H1 (cell line): Measurements from ENCODE around the gene TSC22D1. TPM values are rescaled to one million over a fixed set of nuclear protein-coding genes. Genes with fewer than 3 reads are reported as not detected.

Experiments
- CTCF ChIA-PET: fragments of 300-600 bp; sonication (Branson Sonifier 250); formaldehyde crosslinking; loops from one replicate; lab custom pipeline; 2021; ENCODE audit not compliant: partially characterized antibody; lab: Charles Lee
- POLR2A ChIA-PET: fragments of 300-600 bp; sonication (Branson Sonifier 250); formaldehyde crosslinking; loops from one replicate; lab custom pipeline; 2021; ENCODE audit warnings: inconsistent platforms; ENCODE audit not compliant: partially characterized antibody; lab: Charles Lee
- DNase-seq, 2 experiments: peaks; one replicate each; pipeline versions ENCODE4 v3.0.0 to v3.0.0-alpha.2; 2010 to 2022; ENCODE audit warnings: low spot score in 2 of 2, low read depth in 1 of 2, mixed read lengths in 1 of 2
- FAIRE-seq: peaks from 2 replicates; lab custom pipeline; 2011; peaks lifted over from hg19 to GRCh38; lab: Jason Lieb, UNC
- H2AFZ ChIP-seq: 2 replicates; pipeline ENCODE4 v1.8.1; 2012; ENCODE audit warnings: low read length, inconsistent platforms
- H2AK5ac ChIP-seq: 2 replicates; pipeline ENCODE4 v1.6.1; 2013; ENCODE audit warnings: low read depth, low read length
- H2BK120ac ChIP-seq: replicated peaks from 2 replicates; pipeline ENCODE3; 2013; ENCODE audit warnings: low read depth, low read length, inconsistent platforms
- H2BK12ac ChIP-seq: 2 replicates; pipeline ENCODE4 v1.6.1; 2013; ENCODE audit warnings: low read depth, low read length
- H2BK15ac ChIP-seq: 2 replicates; pipeline ENCODE4 v1.6.1; 2013; ENCODE audit warnings: low read length
- H2BK20ac ChIP-seq: 2 replicates; pipeline ENCODE4 v1.6.1; 2013; ENCODE audit warnings: low read length
- H2BK5ac ChIP-seq: 2 replicates; pipeline ENCODE4 v1.6.1; 2013; ENCODE audit warnings: low read depth, low read length
- H3K14ac ChIP-seq: 2 replicates; pipeline ENCODE4 v1.6.1; 2013; ENCODE audit warnings: inconsistent platforms; ENCODE audit not compliant: insufficient read length
- H3K18ac ChIP-seq: 2 replicates; pipeline ENCODE4 v1.6.1; 2013; ENCODE audit warnings: low read length; ENCODE audit errors: extremely low read depth
- H3K23ac ChIP-seq: 2 replicates; pipeline ENCODE4 v1.6.1; 2013; ENCODE audit warnings: inconsistent platforms; ENCODE audit not compliant: insufficient read length
- H3K23me2 ChIP-seq: 2 replicates; pipeline ENCODE4 v1.6.1; 2013; ENCODE audit warnings: low read depth, low read length
- H3K27ac ChIP-seq: 2 replicates; pipeline ENCODE4 v1.6.1; 2011; ENCODE audit warnings: low read depth, low read length, inconsistent platforms
- H3K27me3 ChIP-seq, 4 experiments: replicated peaks in 1 of 4; 1 replicate in 1 of 4; 2 replicates in 3 of 4; pipeline versions ENCODE4 v1.6.1 to v1.8.1; 2011 to 2013; ENCODE audit warnings: low read length in 3 of 4, mild to moderate bottlenecking in 3 of 4, inconsistent platforms in 2 of 4, mixed read lengths in 2 of 4, moderate library complexity in 1 of 4; ENCODE audit not compliant: control insufficient read depth in 3 of 4, insufficient read depth in 3 of 4; ENCODE audit errors: extremely low read depth in 1 of 4
- H3K36me3 ChIP-seq, 4 experiments: 2 replicates each; pipeline versions ENCODE4 v1.6.1 to v1.8.1; 2011 to 2013; ENCODE audit warnings: mild to moderate bottlenecking in 4 of 4, low read length in 3 of 4, moderate library complexity in 2 of 4, control low read depth in 1 of 4, inconsistent platforms in 1 of 4; ENCODE audit not compliant: insufficient read depth in 4 of 4, control insufficient read depth in 2 of 4
- H3K4ac ChIP-seq: replicated peaks from 2 replicates; pipeline ENCODE3; 2013; ENCODE audit warnings: low read length, low read depth, mixed read lengths, inconsistent platforms; ENCODE audit not compliant: insufficient read length
- H3K4me1 ChIP-seq, 4 experiments: replicated peaks in 1 of 4; 1 replicate in 1 of 4; 2 replicates in 3 of 4; pipeline versions ENCODE4 v1.6.1 to v1.8.1; 2011 to 2013; ENCODE audit warnings: low read length in 3 of 4, inconsistent platforms in 2 of 4, mixed read lengths in 1 of 4; ENCODE audit not compliant: insufficient read depth in 4 of 4, control insufficient read depth in 3 of 4
- H3K4me2 ChIP-seq, 2 experiments: 2 replicates each; pipeline versions ENCODE4 v1.6.1 to v1.8.1; 2011 to 2013; ENCODE audit warnings: low read depth in 2 of 2, low read length in 2 of 2, control low read depth in 1 of 2, inconsistent platforms in 1 of 2, mild to moderate bottlenecking in 1 of 2; ENCODE audit not compliant: insufficient read depth in 1 of 2
- H3K4me3 ChIP-seq, 4 experiments: fragments of 200-600, 300-600 bp in 1 of 4; sonication (generic), shearing (Covaris generic), sonication (Bioruptor Twin) in 1 of 4; 2 replicates each; pipeline versions ENCODE4 v1.5.1 to v1.8.1; 2011 to 2016; ENCODE audit warnings: low read length in 4 of 4, low read depth in 3 of 4, control low read depth in 2 of 4, inconsistent platforms in 2 of 4, mild to moderate bottlenecking in 2 of 4, mixed read lengths in 1 of 4, moderate library complexity in 1 of 4; ENCODE audit not compliant: insufficient read depth in 2 of 4; ENCODE audit errors: extremely low read depth in 1 of 4
- H3K56ac ChIP-seq: replicated peaks from 2 replicates; pipeline ENCODE3; 2013; ENCODE audit warnings: low read depth, mild to moderate bottlenecking, mixed read lengths, low read length, inconsistent platforms; ENCODE audit not compliant: insufficient read length
- H3K79me1 ChIP-seq: 2 replicates; pipeline ENCODE4 v1.6.1; 2013; ENCODE audit warnings: low read depth, low read length, control low read depth
- H3K79me2 ChIP-seq, 2 experiments: 2 replicates each; pipeline versions ENCODE4 v1.6.1 to v1.8.1; 2012 to 2013; ENCODE audit warnings: low read length in 2 of 2, mild to moderate bottlenecking in 2 of 2, inconsistent platforms in 1 of 2; ENCODE audit not compliant: insufficient read depth in 2 of 2, control insufficient read depth in 1 of 2
- H3K9ac ChIP-seq, 4 experiments: replicated peaks in 1 of 4; 1 replicate in 1 of 4; 2 replicates in 3 of 4; pipeline versions ENCODE4 v1.6.1 to v1.8.1; 2011 to 2013; ENCODE audit warnings: low read depth in 3 of 4, low read length in 3 of 4, control low read depth in 2 of 4, mild to moderate bottlenecking in 2 of 4, moderate library complexity in 2 of 4, inconsistent platforms in 1 of 4; ENCODE audit errors: extremely low read depth in 1 of 4
- H3K9me3 ChIP-seq, 2 experiments: 2 replicates each; pipeline versions ENCODE4 v1.6.1 to v1.8.1; 2012 to 2013; ENCODE audit warnings: mild to moderate bottlenecking in 2 of 2, moderate library complexity in 2 of 2, control low read depth in 1 of 2, inconsistent platforms in 1 of 2, low read depth in 1 of 2, low read length in 1 of 2, mixed read lengths in 1 of 2; ENCODE audit not compliant: insufficient read depth in 2 of 2
- H4K20me1 ChIP-seq, 2 experiments: replicated peaks in 1 of 2; 2 replicates each; pipeline versions ENCODE3 to v1.8.1; 2011 to 2013; ENCODE audit warnings: inconsistent platforms in 2 of 2, low read length in 2 of 2, mild to moderate bottlenecking in 1 of 2; ENCODE audit not compliant: insufficient read depth in 2 of 2, control insufficient read depth in 1 of 2
- H4K5ac ChIP-seq: 2 replicates; pipeline ENCODE4 v1.6.1; 2013; ENCODE audit warnings: low read length, low read depth, mixed read lengths, inconsistent platforms; ENCODE audit not compliant: insufficient read length
- H4K8ac ChIP-seq: 2 replicates; pipeline ENCODE4 v1.8.0; 2013; ENCODE audit warnings: mild to moderate bottlenecking, moderate library complexity, low read length, inconsistent platforms; ENCODE audit not compliant: insufficient read depth; ENCODE audit errors: extremely low read depth
- H4K91ac ChIP-seq: replicated peaks from 2 replicates; pipeline ENCODE3; 2013; ENCODE audit warnings: low read length, mixed read lengths, inconsistent platforms; ENCODE audit not compliant: insufficient read length
- CREB1 ChIP-seq: IDR thresholded peaks from 2 replicates; pipeline ENCODE4 v1.6.1; 2012; ENCODE audit warnings: inconsistent platforms
- GTF2F1 ChIP-seq: IDR thresholded peaks from 2 replicates; pipeline ENCODE4 v1.6.1; 2012; ENCODE audit warnings: low read depth, low read length, improper control_type of control experiment, borderline replicate concordance
- HDAC2 ChIP-seq, 2 experiments: fragments of 300-600 bp in 1 of 2; sonication (generic) in 1 of 2; IDR thresholded peaks; 2 replicates each; pipeline ENCODE4 v1.6.1; 2011 to 2012; ENCODE audit warnings: low read depth in 2 of 2, low read length in 2 of 2, mild to moderate bottlenecking in 2 of 2, moderate library complexity in 2 of 2, borderline replicate concordance in 1 of 2, inconsistent platforms in 1 of 2
- JUN ChIP-seq: IDR thresholded peaks from 2 replicates; pipeline ENCODE4 v1.6.1; 2011; ENCODE audit warnings: low read depth, mild to moderate bottlenecking, improper control_type of control experiment, low read length
- POU5F1 ChIP-seq: IDR thresholded peaks from 2 replicates; pipeline ENCODE4 v1.6.1; 2011; ENCODE audit warnings: low read depth, mild to moderate bottlenecking, low read length, moderate library complexity
- SRF ChIP-seq: IDR thresholded peaks from 2 replicates; pipeline ENCODE4 v1.6.1; 2011; ENCODE audit warnings: mild to moderate bottlenecking, low read depth, low read length, moderate library complexity
- WGBS, 2 experiments: shearing (Covaris generic) in 1 of 2; methylation state at CpG; one replicate each; pipeline versions ENCODE4 v1.1.6 to v1.1.7; 2013 to 2015; ENCODE audit warnings: low lambda C conversion rate in 2 of 2, mixed read lengths in 2 of 2, inconsistent platforms in 1 of 2, low coverage in 1 of 2, missing lambda C conversion rate in 1 of 2; ENCODE audit not compliant: insufficient replicate concordance in 2 of 2, insufficient coverage in 1 of 2, insufficient read length in 1 of 2; ENCODE audit errors: extremely low coverage in 1 of 2, missing lambda C conversion rate in 1 of 2; 5-methylcytosine and 5-hydroxymethylcytosine counted together
- polyA plus RNA-seq, 7 experiments: library from polyadenylated mRNA; depleted of rRNA in 3 of 7; stranded (reverse) in 5 of 7; unstranded in 2 of 7; fragments of >200 nt in 5 of 7; fragments of 200-250 nt in 2 of 7; gene quantifications; 1 replicate in 5 of 7; 2 replicates in 1 of 7; 4 replicates in 1 of 7; pipeline versions ENCODE4 v1.2.1 to v1.2.3, GENCODE V29; 2011 to 2013; ENCODE audit warnings: missing spikeins in 2 of 7, mixed read lengths in 2 of 7
- total RNA-seq: library from RNA; stranded (reverse); fragmentation: NEBNext Ultra II Directional; extraction: Animal tissue kit (Norgen Biotek cat#: 25700); gene quantifications from 2 replicates; pipeline ENCODE4 v1.2.1, GENCODE V29; 2021

Gene TSC22D1
- total and polyA plus RNA-seq, 2 of the 8 experiments (the other 6 are each of a cell fraction or from before 2014, with no cell fraction given) = 52.6 to 80.9 TPM

DNA sequence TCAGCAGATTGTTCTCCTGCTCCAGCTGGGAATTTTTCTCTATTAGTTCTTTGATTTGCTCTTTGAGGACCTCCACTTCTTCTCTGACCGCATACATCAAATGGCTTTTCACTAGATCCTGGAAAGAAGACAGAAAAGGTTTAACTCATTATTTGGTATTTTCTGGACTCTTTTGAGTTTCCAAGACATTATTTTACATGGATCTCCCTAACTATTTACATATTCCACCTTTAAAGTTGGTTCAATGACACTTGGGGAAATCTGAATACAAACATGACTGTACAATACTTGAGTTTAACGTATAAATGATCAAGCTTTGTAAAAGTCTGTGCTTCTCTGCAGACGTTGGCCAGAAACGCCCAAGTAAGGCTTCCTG is 141.4 kb downstream of the TSC22D1 start:
- H2BK120ac ChIP-seq = no peak overlapping the region
- ChIA-PET CTCF (interaction anchor here (0.7 to 2.8 kb wide), 2 partner anchors 11 to 14 kb away, joined by 6 to 12 read pairs; no protein-coding TSS in a partner anchor), POLR2A (interaction anchor here (0.6 to 10.8 kb wide), 46 partner anchors 9 to 551 kb away, joined by 3 to 125 read pairs (median 4); no protein-coding TSS in a partner anchor)
- peak overlapping the region; percentile 74 to 80 for H3K4me2 ChIP-seq
- H3K23ac ChIP-seq = no peak overlapping the region
- H3K79me1 ChIP-seq = no peaks in the 10 kb centered on the region; the same call in 1 of the 2 replicates
- DNase-seq (no peak), FAIRE-seq (no peak)
- H3K4me3 ChIP-seq = peak overlapping the region; percentile 32 to 97 (median 40); a peak in 6 of 8 replicates
- H2AFZ ChIP-seq = no peak overlapping the region
- H3K18ac ChIP-seq = no peak overlapping the region
- H3K9me3 ChIP-seq = no peaks in the 10 kb centered on the region
- no peak overlapping the region for H2BK12ac ChIP-seq
- H3K27ac ChIP-seq = no peak overlapping the region
- TF ChIP-seq HDAC2 (IDR thresholded peaks at IDR 0.05; ENCODE audit: borderline replicate concordance in 1 of 2, low read depth in 2 of 2, low read length in 2 of 2) (no peak), GTF2F1 (no peak), CREB1 (no peak), JUN (no peak), SRF (no peak), POU5F1 (no peak)
- peak overlapping the region in 3 of 4 experiments; percentile 23 to 67 (median 65); a peak in 4 of 7 replicates for H3K9ac ChIP-seq
- peaks cover 0 to 9% of the 10 kb centered on the region in 2 experiments for H4K20me1 ChIP-seq
- H3K23me2 ChIP-seq = 0 out of 2 replicates have a peak, but pooled peaks cover 2% of the 10 kb centered on the region
- H3K36me3 ChIP-seq = peaks cover 6 to 24% (median 14%) of the 10 kb centered on the region in 4 experiments
- H3K4ac ChIP-seq = no peak overlapping the region
- peaks cover 0 to 8% (median 5%) of the 10 kb centered on the region in 4 experiments; a peak in 5 of 7 replicates for H3K4me1 ChIP-seq
- H3K79me2 ChIP-seq = peaks cover 0 to 41% of the 10 kb centered on the region in 2 experiments; a peak in 2 of 4 replicates
- no peak overlapping the region for H4K8ac ChIP-seq
- H3K56ac ChIP-seq = no peak overlapping the region
- WGBS, 2 experiments = 31% methylated on average over 4 of the region's 4 CpGs; no CpG with 5 or more reads in 1 of the 2 experiments
- no peak overlapping the region for H4K91ac ChIP-seq
- no peaks in the 10 kb centered on the region for H3K27me3 ChIP-seq
- H4K5ac ChIP-seq = no peak overlapping the region
- H2BK20ac ChIP-seq = no peak overlapping the region
- H2BK15ac ChIP-seq = no peak overlapping the region
- H2AK5ac ChIP-seq = no peak overlapping the region
- no peak overlapping the region for H3K14ac ChIP-seq
- H2BK5ac ChIP-seq = no peak overlapping the region
